GM19467 (cell line): ENCODE results near the gene AANAT.

Experiments
- ATAC-seq: cut with Tn5 transposase; IDR thresholded peaks from one replicate; pipeline ENCODE4 v1.9.1; 2021; ENCODE audit warnings: mild to moderate bottlenecking, moderate library complexity; ENCODE audit not compliant: unreplicated experiment

The AANAT gene

DNA sequence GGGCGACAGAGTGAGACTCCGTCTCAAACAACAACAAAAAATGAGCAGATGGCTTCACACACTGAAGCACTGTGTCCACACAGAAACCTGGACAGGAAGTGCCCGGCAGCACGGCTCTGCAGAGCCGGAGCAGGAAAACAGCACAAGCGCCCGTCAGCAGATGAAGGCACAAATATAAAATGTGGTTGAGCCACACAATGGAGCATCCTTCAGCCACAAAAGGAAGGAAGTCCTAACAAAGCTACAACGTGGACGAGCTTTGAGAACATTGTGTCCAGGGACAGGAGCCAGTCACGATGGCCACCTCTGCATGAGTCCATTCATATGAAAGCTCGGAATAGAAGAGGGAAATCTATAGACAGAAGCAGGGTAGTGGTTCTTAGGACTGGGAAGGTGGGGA, 18.2 kb downstream of the AANAT start:
- ATAC-seq: no peak

DNA sequence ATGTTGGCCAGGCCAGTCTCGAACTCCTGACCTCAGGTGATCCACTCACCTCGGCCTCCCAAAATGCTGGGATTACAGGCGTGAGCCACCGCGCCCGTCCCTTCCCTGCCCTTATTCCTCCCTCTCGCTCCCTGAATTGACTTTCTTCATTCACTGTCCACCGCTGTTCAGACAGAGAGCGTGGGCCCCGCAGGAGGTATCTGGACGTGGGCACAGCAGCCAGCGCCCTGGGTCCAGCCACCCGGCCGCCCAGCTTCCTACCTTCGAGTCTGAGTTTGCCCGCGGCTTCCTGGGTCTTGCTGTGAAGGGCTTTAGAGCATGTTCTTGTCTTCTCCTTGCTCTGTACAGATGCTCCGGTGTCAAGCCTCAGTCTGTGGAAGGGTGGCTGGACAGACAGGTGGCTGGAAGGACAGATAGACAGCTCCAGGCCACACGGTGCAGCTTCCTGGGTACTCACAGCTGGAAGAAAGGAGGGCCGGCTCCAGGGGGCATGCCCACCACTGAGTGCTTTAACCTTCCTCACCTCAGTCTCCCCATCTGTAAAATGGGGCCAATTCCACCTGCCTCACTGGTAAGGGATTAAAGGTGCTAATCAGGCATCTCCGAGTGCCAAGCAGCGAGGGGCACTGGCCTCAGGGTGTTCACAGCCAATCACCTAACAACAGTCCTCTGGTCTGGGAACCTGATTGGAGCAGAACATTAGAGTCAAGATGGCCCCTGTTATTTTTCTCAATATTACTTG, 20.2 kb downstream of the AANAT start:
- no peak for ATAC-seq

DNA sequence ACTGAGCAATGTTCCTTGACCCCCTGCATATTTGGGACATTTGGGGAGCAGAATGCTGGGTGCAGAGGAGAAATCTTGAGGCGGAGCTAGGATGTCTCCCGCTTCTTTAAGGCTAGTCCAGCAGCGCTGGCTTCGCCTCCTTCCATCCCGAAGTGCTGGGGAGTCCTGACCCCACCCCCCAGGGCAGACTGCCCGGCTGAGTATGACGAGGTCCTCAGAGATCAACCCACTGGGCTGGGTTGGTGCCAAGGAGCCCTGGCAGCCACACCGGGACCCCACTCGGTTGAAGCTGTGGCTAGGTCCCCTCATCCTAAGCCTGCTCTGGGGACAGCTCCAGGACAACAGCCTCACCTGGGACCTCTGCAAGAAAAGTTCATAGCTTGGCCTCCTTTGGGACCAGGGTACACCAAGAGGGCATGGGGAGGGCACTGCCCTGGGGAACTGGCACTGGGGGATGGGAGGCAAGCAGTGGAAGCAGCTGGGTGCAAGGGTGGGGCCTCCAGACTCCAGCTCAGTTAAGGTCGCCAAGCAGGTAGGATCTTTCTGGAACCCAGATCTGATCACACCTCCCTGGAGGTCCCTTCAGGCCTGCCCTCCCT, 22.8 kb downstream of the AANAT start:
- ATAC-seq: no peak

- no peak for ATAC-seq
Measured at GRCh38 chr17:76491271-76492122, 24.1 kb downstream of the AANAT start.

GRCh38 chr17:76492123-76492988, 25.0 kb downstream of the AANAT start:
- peak; percentile 27 for ATAC-seq

GRCh38 chr17:76492989-76493501, 25.6 kb downstream of the AANAT start:
- ATAC-seq: peak; percentile 45

DNA sequence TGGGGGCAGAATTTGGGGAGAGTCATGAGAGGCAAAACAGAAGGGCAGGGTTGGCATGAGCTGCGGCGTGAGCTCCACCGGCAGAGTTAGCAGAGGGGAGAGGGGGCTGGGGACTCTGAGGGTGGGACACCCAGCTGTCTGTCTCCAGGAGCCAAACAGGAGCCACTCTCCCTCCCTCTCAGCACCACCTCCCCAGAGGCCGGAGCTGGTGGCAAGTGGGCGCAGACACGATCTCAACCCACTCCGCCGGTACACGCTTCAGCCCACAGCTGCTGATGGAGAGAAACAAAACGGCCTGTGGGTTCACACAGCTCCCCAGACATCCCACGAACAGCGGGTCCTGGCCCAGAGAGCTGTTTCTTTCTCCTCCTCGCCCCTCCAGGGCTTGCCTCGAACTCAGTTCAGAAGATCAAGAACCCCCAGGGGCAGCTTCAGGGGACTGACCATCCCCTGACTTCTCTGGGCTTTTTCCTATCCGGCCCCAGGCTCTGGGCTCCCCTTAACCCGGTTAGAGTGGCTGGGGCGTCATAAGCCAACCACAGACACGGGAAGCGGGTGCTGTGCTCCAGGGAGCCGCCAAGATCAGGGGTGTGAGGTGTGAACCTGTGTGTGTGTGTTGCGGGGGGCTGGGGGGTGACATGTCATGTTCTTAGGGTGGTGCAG, 26.2 kb downstream of the AANAT start:
- ATAC-seq: peak; percentile 13

DNA sequence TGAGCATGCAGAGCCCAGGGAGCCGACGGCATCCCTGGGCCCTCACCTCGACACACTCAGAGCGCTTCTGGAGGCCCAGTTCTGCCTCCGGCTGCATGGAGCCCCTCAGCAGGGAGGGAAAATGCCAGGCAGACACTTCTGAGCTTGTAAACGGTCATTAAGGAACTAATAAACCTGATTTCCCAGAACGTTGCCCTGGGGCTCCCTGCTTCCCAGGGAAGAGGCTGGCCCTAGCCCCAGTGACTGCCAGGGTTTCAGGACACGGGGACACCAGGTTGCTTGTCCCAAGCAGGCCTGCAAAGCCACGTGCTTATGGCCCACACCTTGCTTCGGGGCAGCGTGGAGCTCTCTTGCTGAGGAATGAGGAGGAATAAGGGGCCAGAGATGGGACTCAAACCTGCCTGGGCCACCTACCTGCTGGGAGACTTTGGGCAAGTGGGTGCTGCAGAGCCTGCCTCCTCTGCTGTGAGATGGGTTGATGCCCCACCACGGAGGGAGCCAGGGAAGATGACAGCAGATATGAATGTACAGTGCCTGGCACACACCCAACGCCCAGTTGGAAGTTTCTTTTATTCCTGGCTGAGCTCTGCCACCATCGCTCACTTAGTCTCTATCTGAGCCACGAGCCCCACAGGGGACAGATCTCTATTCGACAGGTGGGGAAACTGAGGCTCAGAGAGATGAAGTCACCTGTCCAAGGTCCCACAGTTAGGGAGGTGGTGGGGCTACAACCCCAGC, 28.4 kb downstream of the AANAT start:
- no peak for ATAC-seq

DNA sequence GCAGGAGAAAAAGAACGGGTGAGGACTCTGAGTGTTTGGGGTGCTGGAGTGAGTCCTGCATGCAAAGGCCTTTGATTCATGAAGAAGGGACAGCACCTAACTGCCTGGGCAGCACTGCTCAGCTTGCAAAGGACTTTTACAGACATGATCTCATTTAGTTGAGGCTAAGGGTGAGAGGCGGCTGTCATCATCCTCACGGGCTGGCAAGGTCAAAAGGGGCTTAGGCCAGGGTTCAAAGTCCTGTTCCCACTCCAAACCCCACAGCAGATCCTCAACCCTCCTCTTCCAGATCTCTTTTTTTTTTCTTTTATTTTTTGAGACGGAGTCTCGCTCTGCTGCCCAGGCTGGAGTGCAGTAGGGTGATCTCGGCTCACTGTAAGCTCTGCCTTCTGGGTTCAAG, 29.1 kb downstream of the AANAT start:
- no peak for ATAC-seq

DNA sequence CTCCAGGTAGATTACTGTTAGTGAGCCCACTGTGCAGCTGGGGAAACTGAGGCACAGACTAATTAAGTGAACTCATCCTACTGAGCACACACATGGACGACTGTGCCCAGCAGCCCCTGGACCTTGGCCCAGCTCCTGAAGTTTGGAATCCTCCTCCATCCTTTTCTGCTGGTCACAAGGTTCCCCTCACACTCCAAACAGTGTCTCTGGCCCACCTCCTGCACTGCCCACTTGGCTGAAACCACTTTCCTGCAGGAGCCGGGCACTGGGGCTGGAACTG, 30.2 kb downstream of the AANAT start:
- no peak for ATAC-seq

- no peak for ATAC-seq
Measured at GRCh38 chr17:76497979-76498875, 30.8 kb downstream of the AANAT start.

DNA sequence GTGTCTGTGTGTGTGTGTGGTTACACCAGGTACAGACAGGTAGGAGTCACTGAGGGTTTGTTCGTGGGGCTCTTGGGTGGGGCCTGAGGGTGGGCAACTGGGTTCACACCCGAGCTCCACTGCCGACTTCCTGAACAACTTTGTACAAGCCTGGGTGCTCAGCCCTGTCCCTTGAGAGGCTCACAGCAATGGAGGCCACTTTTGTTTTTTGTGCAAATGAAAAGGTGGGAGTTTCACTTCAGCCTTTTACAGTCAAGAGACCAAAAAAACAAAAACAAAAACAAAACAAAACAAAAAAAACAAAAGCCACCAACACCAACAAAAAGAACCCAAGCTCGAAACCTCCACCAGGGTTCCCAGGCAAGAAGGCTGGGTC, 31.5 kb downstream of the AANAT start:
- ATAC-seq: no peak

GRCh38 chr17:76499267-76499667, 31.9 kb downstream of the AANAT start:
- no peak for ATAC-seq

- ATAC-seq: no peak
Measured at GRCh38 chr17:76500074-76500746, 32.8 kb downstream of the AANAT start.

- ATAC-seq: no peak
Measured at GRCh38 chr17:76500747-76501017, 33.3 kb downstream of the AANAT start.

- peak; percentile 60 for ATAC-seq
Measured at GRCh38 chr17:76501018-76501826, 33.8 kb downstream of the AANAT start, which contains the start of gene RHBDF2. Gene RHBDF2 (minus strand): TSS chr17:76501423. CDS start chr17:76481524, 19,899 bp downstream.

- ATAC-seq: no peak
Measured at GRCh38 chr17:76501827-76502307, 34.5 kb downstream of the AANAT start.
